Measurements from ENCODE around the gene C9orf85.
"Not testable (repeated sequence)": the region's sequence is repeated elsewhere in the genome, so short reads cannot be mapped to it uniquely, and the experiment has no call there.

Gene C9orf85

GRCh38 chr9:71941998-71942567 is 30.6 kb downstream of the C9orf85 start:
- TF ChIP-seq YY1 (IDR thresholded peaks at IDR 0.05; ENCODE audit: insufficient read depth, insufficient read length) (no peak), SUZ12 (IDR thresholded peaks at IDR 0.05; ENCODE audit: extremely low read depth, insufficient read depth, insufficient read length) (no peak), ZNF274 (IDR thresholded peaks at IDR 0.05; ENCODE audit: low read depth, low read length) (no peak)
- H3K9me3 ChIP-seq (ENCODE audit: insufficient read depth, low read length), result no peaks in the 10 kb centered on the region
- DNase-seq (ENCODE audit: low read depth, low spot score), result no peak
- H3K9ac ChIP-seq (ENCODE audit: insufficient read length, low read depth), result no peak overlapping the region
- H3K4me1 ChIP-seq (ENCODE audit: insufficient read depth, insufficient read length), result no peaks in the 10 kb centered on the region
- H3K27me3 ChIP-seq (ENCODE audit: insufficient read depth, insufficient read length), result no peaks in the 10 kb centered on the region
- no peak overlapping the region for H3K4me3 ChIP-seq (ENCODE audit: insufficient read length, low read depth)
- no peaks in the 10 kb centered on the region for H3K36me3 ChIP-seq (ENCODE audit: insufficient read depth, insufficient read length, low read length)

GRCh38 chr9:71944754-71945375 is 33.4 kb downstream of the C9orf85 start:
- Histone ChIP-seq H3K4me3 (ENCODE audit: insufficient read length, low read depth) (no peak overlapping the region), H3K27me3 (ENCODE audit: insufficient read depth, insufficient read length) (no peaks in the 10 kb centered on the region), H3K36me3 (ENCODE audit: insufficient read depth, insufficient read length, low read length) (peaks cover 12% of the 10 kb centered on the region), H3K4me1 (ENCODE audit: insufficient read depth, insufficient read length) (no peaks in the 10 kb centered on the region), H3K9ac (ENCODE audit: insufficient read length, low read depth) (no peak overlapping the region), H3K9me3 (ENCODE audit: insufficient read depth, low read length) (no peaks in the 10 kb centered on the region)
- DNase-seq (ENCODE audit: low read depth, low spot score), result no peak
- no peak for TF ChIP-seq SUZ12 (IDR thresholded peaks at IDR 0.05; ENCODE audit: extremely low read depth, insufficient read depth, insufficient read length)
- no peak for TF ChIP-seq YY1 (IDR thresholded peaks at IDR 0.05; ENCODE audit: insufficient read depth, insufficient read length)
- no peak for TF ChIP-seq ZNF274 (IDR thresholded peaks at IDR 0.05; ENCODE audit: low read depth, low read length)

- H3K9ac ChIP-seq (ENCODE audit: insufficient read length, low read depth); H3K27me3 ChIP-seq (ENCODE audit: insufficient read depth, insufficient read length); DNase-seq (ENCODE audit: low read depth, low spot score); H3K4me3 ChIP-seq (ENCODE audit: insufficient read length, low read depth); H3K36me3 ChIP-seq (ENCODE audit: insufficient read depth, insufficient read length, low read length); H3K9me3 ChIP-seq (ENCODE audit: insufficient read depth, low read length); H3K4me1 ChIP-seq (ENCODE audit: insufficient read depth, insufficient read length): not testable (repeated sequence)
These were observed 43.2 kb downstream of the C9orf85 start for GRCh38 chr9:71954652-71955051.

GRCh38 chr9:71955300-71955915 is 44.0 kb downstream of the C9orf85 start:
- TF ChIP-seq YY1 (IDR thresholded peaks at IDR 0.05; ENCODE audit: insufficient read depth, insufficient read length) (no peak), SUZ12 (IDR thresholded peaks at IDR 0.05; ENCODE audit: extremely low read depth, insufficient read depth, insufficient read length) (no peak), ZNF274 (IDR thresholded peaks at IDR 0.05; ENCODE audit: low read depth, low read length) (no peak)
- H3K4me1 ChIP-seq (ENCODE audit: insufficient read depth, insufficient read length), result peaks cover 4% of the 10 kb centered on the region
- H3K27me3 ChIP-seq (ENCODE audit: insufficient read depth, insufficient read length), result no peaks in the 10 kb centered on the region
- no peaks in the 10 kb centered on the region for H3K36me3 ChIP-seq (ENCODE audit: insufficient read depth, insufficient read length, low read length)
- no peak overlapping the region for H3K9ac ChIP-seq (ENCODE audit: insufficient read length, low read depth)
- H3K4me3 ChIP-seq (ENCODE audit: insufficient read length, low read depth), result no peak overlapping the region
- DNase-seq (ENCODE audit: low read depth, low spot score), result no peak
- H3K9me3 ChIP-seq (ENCODE audit: insufficient read depth, low read length), result no peaks in the 10 kb centered on the region

GRCh38 chr9:71962328-71962727 is 50.9 kb downstream of the C9orf85 start:
- TF ChIP-seq ZNF274 (IDR thresholded peaks at IDR 0.05; ENCODE audit: low read depth, low read length) (no peak), YY1 (IDR thresholded peaks at IDR 0.05; ENCODE audit: insufficient read depth, insufficient read length) (no peak), SUZ12 (IDR thresholded peaks at IDR 0.05; ENCODE audit: extremely low read depth, insufficient read depth, insufficient read length) (no peak)
- Histone ChIP-seq H3K4me3 (ENCODE audit: insufficient read length, low read depth) (no peak overlapping the region), H3K27me3 (ENCODE audit: insufficient read depth, insufficient read length) (no peaks in the 10 kb centered on the region), H3K4me1 (ENCODE audit: insufficient read depth, insufficient read length) (no peaks in the 10 kb centered on the region), H3K9me3 (ENCODE audit: insufficient read depth, low read length) (no peaks in the 10 kb centered on the region; the same call in 1 of the 2 replicates), H3K9ac (ENCODE audit: insufficient read length, low read depth) (no peak overlapping the region), H3K36me3 (ENCODE audit: insufficient read depth, insufficient read length, low read length) (peaks cover 5% of the 10 kb centered on the region)
- DNase-seq (ENCODE audit: low read depth, low spot score), result no peak

GRCh38 chr9:71963471-71963996 is 52.1 kb downstream of the C9orf85 start:
- H3K9me3 ChIP-seq (ENCODE audit: insufficient read depth, low read length), result peaks cover 12% of the 10 kb centered on the region
- H3K4me1 ChIP-seq (ENCODE audit: insufficient read depth, insufficient read length); H3K36me3 ChIP-seq (ENCODE audit: insufficient read depth, insufficient read length, low read length); DNase-seq (ENCODE audit: low read depth, low spot score); H3K4me3 ChIP-seq (ENCODE audit: insufficient read length, low read depth); H3K27me3 ChIP-seq (ENCODE audit: insufficient read depth, insufficient read length); H3K9ac ChIP-seq (ENCODE audit: insufficient read length, low read depth): not testable (repeated sequence)

- Histone ChIP-seq H3K4me1 (ENCODE audit: insufficient read depth, insufficient read length) (no peaks in the 10 kb centered on the region), H3K27me3 (ENCODE audit: insufficient read depth, insufficient read length) (no peaks in the 10 kb centered on the region), H3K9ac (ENCODE audit: insufficient read length, low read depth) (no peak overlapping the region), H3K9me3 (ENCODE audit: insufficient read depth, low read length) (peaks cover 23% of the 10 kb centered on the region), H3K36me3 (ENCODE audit: insufficient read depth, insufficient read length, low read length) (peaks cover 8% of the 10 kb centered on the region), H3K4me3 (ENCODE audit: insufficient read length, low read depth) (no peak overlapping the region)
- DNase-seq (ENCODE audit: low read depth, low spot score), result no peak
- TF ChIP-seq YY1 (IDR thresholded peaks at IDR 0.05; ENCODE audit: insufficient read depth, insufficient read length) (no peak), ZNF274 (IDR thresholded peaks at IDR 0.05; ENCODE audit: low read depth, low read length) (no peak), SUZ12 (IDR thresholded peaks at IDR 0.05; ENCODE audit: extremely low read depth, insufficient read depth, insufficient read length) (no peak)
These were observed 54.0 kb downstream of the C9orf85 start for GRCh38 chr9:71965403-71965802.
